IMR-90 (cell line): ENCODE results near the gene TEFM.

ENCODE experiments used
- CEBPB ChIP-seq: IDR thresholded peaks from 2 replicates; pipeline ENCODE4 v1.6.1; 2012; ENCODE audit warnings: low read depth, low read length, improper control_type of control experiment
- CHD1 ChIP-seq: IDR thresholded peaks from 2 replicates; pipeline ENCODE4 v1.6.1; 2012; ENCODE audit warnings: low read depth, low read length, improper control_type of control experiment
- CTCF ChIP-seq: conservative IDR thresholded peaks from 2 replicates; pipeline ENCODE4 v1.5.1; 2012; ENCODE audit warnings: mild to moderate bottlenecking, low read depth, low read length, improper control_type of control experiment
- FOS ChIP-seq: fragments of 150-350 bp; IDR thresholded peaks from 2 replicates; pipeline ENCODE4 v1.6.1; 2016; ENCODE audit warnings: low read depth, low read length
- MXI1 ChIP-seq: IDR thresholded peaks from 2 replicates; pipeline ENCODE4 v1.6.1; 2012; ENCODE audit warnings: low read depth, mild to moderate bottlenecking, low read length, moderate library complexity, borderline replicate concordance
- POLR2A ChIP-seq: IDR thresholded peaks from 2 replicates; pipeline ENCODE4 v1.6.1; 2012; ENCODE audit warnings: mild to moderate bottlenecking, low read depth, low read length
- RAD21 ChIP-seq: IDR thresholded peaks from 2 replicates; pipeline ENCODE4 v1.6.1; 2012; ENCODE audit warnings: low read length, improper control_type of control experiment
- RCOR1 ChIP-seq: IDR thresholded peaks from 2 replicates; pipeline ENCODE4 v1.6.1; 2012; ENCODE audit warnings: mild to moderate bottlenecking, low read length, improper control_type of control experiment; ENCODE audit not compliant: insufficient replicate concordance
- RFX5 ChIP-seq: IDR thresholded peaks from 2 replicates; pipeline ENCODE4 v1.8.0; 2012; ENCODE audit warnings: low read depth, mild to moderate bottlenecking, low read length, moderate library complexity

- peak; percentile 40 for TF ChIP-seq RAD21
- TF ChIP-seq CTCF: no peak
- no peak for TF ChIP-seq RCOR1
- no peak for TF ChIP-seq CEBPB
- TF ChIP-seq RFX5: no peak
- TF ChIP-seq MXI1: no peak
- no peak for TF ChIP-seq CHD1
- no peak for TF ChIP-seq FOS
- TF ChIP-seq POLR2A: peak; percentile 81
Measured at GRCh38 chr17:30906101-30906911, at the start of gene TEFM.
